GM12872 (cell line): ENCODE data around the gene EIF4G3.

ENCODE experiments used
- CTCF ChIP-seq: IDR thresholded peaks from 3 replicates; pipeline ENCODE4 v1.5.1; 2011; ENCODE audit warnings: low read depth, mild to moderate bottlenecking, low read length, moderate library complexity; ENCODE audit not compliant: insufficient read depth

Gene EIF4G3

GRCh38 chr1:21143138-21143537 is 33.6 kb downstream of the EIF4G3 start:
- TF ChIP-seq CTCF: no peak

- no peak for TF ChIP-seq CTCF
Measured at GRCh38 chr1:21141030-21141429, 35.7 kb downstream of the EIF4G3 start.

GRCh38 chr1:21139601-21140000 is 37.1 kb downstream of the EIF4G3 start:
- no peak for TF ChIP-seq CTCF

- no peak for TF ChIP-seq CTCF
Measured at GRCh38 chr1:21131200-21131599, 45.5 kb downstream of the EIF4G3 start.

GRCh38 chr1:21129407-21129806 is 47.3 kb downstream of the EIF4G3 start:
- no peak for TF ChIP-seq CTCF

- TF ChIP-seq CTCF: no peak
Measured at GRCh38 chr1:21126324-21126723, 50.4 kb downstream of the EIF4G3 start.

- TF ChIP-seq CTCF: no peak
Measured at GRCh38 chr1:21124846-21125245, 51.9 kb downstream of the EIF4G3 start.
